ENCODE measurements around the gene ADAMTS14.

ADAMTS14 gene

DNA sequence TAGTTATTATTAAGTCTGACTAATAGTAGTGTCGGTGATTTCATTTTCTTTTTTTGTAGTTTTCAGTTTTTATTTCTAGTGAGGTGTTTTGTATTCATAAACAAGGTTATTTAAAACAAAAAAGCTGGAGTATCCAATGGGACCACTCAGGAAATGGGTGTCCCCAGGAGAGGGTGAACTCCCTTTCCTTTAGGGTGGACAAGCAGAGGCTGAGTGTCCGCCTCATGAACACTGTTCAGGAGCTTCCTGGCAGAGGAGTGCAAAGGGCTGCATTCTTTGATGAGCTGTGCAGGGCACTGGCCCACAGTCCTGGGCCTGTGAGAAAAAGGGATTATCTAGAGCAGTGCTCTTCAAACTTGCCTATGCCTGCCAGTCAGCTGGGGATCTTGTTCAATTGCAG is 56.0 kb downstream of the ADAMTS14 start:
- no peak for TF ChIP-seq Cebpa-rat (IDR thresholded peaks at IDR 0.05)
- Histone ChIP-seq H4K20me1 (no peaks in the 10 kb centered on the region), H3K4me1 (no peaks in the 10 kb centered on the region), H3K27me3 (no peaks in the 10 kb centered on the region), H3K4me3 (no peak overlapping the region), H3K27ac (no peak overlapping the region), H3K36me3 (no peaks in the 10 kb centered on the region), H3K9ac (no peak overlapping the region), H3K4me2 (no peak overlapping the region), H3K9me3 (no peaks in the 10 kb centered on the region)

DNA sequence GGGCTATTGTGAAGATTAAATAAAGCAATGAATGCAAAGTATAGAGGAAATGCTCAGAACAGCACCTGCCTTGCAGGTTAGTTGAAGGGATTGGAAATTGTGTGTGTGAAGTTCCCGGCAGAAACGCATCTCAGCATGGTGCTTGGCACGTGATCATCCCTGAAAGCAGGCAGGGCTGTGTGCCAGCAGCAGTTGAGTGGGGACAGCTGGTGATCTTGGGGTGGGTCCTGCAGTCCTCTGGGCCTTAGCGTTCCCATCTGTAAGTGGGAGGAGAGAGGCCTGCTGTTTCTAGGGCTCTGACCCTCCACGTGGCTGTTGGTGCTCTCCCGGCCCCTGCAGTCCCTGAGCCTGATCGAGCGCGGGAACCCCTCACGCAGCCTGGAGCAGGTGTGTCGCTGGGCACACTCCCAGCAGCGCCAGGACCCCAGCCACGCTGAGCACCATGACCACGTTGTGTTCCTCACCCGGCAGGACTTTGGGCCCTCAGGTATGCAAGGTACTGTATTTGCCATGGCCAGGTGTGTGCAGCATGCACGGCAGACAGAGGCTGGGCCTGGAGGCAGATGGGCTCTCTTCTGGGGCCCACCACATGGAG is 57.6 kb downstream of the ADAMTS14 start:
- TF ChIP-seq Cebpa-rat (IDR thresholded peaks at IDR 0.05), result no peak
- Histone ChIP-seq H3K36me3 (no peaks in the 10 kb centered on the region), H3K4me1 (no peaks in the 10 kb centered on the region), H3K4me3 (no peak overlapping the region), H3K9ac (no peak overlapping the region), H3K9me3 (no peaks in the 10 kb centered on the region), H3K27me3 (no peaks in the 10 kb centered on the region), H3K4me2 (no peak overlapping the region), H4K20me1 (no peaks in the 10 kb centered on the region), H3K27ac (no peak overlapping the region)

DNA sequence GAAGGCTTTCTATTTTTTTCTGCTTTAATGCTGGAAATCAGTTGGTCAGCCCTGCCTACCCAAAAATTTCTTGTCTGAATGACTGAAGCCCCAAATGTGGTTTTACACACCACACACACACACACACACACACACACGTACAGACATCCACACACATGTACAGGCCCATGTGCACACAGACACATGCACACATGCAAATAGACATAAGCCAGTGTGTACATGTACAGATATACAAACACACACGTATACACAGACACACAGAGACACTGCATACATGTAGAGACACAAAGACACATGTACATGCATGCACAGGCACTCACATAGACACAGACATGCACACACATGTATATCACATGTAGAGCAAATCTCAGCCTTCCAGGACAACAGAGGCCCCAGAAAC is 58.6 kb downstream of the ADAMTS14 start:
- no peak overlapping the region for H3K4me2 ChIP-seq
- no peak overlapping the region for H3K4me3 ChIP-seq
- H3K9ac ChIP-seq, result no peak overlapping the region
- H3K36me3 ChIP-seq, result no peaks in the 10 kb centered on the region
- no peak overlapping the region for H3K27ac ChIP-seq
- H3K4me1 ChIP-seq, result no peaks in the 10 kb centered on the region
- H4K20me1 ChIP-seq, result no peaks in the 10 kb centered on the region
- no peaks in the 10 kb centered on the region for H3K9me3 ChIP-seq
- no peaks in the 10 kb centered on the region for H3K27me3 ChIP-seq
- no peak for TF ChIP-seq Cebpa-rat (IDR thresholded peaks at IDR 0.05)

DNA sequence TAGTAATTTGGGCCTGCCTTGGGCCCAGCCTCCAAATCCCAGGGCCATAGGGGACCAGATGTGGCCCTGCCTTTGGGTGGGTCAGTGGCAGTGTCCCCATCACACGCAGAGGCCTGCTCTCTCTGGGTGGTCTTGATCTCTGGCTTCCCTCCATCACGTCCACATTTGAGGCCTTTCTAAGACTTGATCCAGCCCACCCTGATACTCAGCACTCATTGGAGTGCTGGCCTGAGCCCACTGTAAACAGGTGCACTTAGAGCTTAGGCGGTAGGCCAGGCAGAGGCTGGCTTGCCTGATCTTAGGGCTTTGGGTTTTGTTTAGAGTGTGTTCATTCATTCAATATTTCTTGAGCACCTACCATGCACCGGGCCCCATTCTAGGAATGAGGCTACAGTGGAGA is 60.3 kb downstream of the ADAMTS14 start:
- Histone ChIP-seq H3K9ac (no peak overlapping the region), H3K4me2 (no peak overlapping the region), H3K36me3 (no peaks in the 10 kb centered on the region), H3K4me1 (no peaks in the 10 kb centered on the region), H4K20me1 (no peaks in the 10 kb centered on the region), H3K9me3 (no peaks in the 10 kb centered on the region), H3K4me3 (no peak overlapping the region), H3K27ac (no peak overlapping the region), H3K27me3 (no peaks in the 10 kb centered on the region)
- TF ChIP-seq Cebpa-rat (IDR thresholded peaks at IDR 0.05), result no peak

DNA sequence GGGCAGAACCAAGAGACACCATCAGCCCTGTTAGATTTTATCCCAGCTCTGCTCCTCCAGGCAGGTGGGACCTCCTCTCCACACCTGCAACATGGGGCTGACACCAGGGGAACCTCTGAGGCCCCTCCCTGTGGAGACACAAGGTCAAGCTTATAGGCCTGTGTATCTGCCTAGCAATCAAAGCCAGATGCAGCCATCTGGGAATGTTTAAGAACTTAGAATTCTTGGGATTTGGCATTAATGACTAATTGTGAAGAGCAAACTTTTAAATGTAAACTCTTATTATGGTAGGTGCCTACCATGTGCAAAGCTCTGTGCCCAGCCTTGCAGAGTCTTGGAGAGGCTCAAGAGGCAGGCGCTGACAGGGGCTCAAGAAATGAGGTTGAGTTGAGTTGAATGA is 60.7 kb downstream of the ADAMTS14 start:
- Histone ChIP-seq H3K4me3 (no peak overlapping the region), H3K9me3 (no peaks in the 10 kb centered on the region), H3K4me2 (no peak overlapping the region), H3K27me3 (no peaks in the 10 kb centered on the region), H3K4me1 (no peaks in the 10 kb centered on the region), H3K36me3 (no peaks in the 10 kb centered on the region), H4K20me1 (no peaks in the 10 kb centered on the region), H3K27ac (no peak overlapping the region), H3K9ac (no peak overlapping the region)
- TF ChIP-seq Cebpa-rat (IDR thresholded peaks at IDR 0.05), result no peak

DNA sequence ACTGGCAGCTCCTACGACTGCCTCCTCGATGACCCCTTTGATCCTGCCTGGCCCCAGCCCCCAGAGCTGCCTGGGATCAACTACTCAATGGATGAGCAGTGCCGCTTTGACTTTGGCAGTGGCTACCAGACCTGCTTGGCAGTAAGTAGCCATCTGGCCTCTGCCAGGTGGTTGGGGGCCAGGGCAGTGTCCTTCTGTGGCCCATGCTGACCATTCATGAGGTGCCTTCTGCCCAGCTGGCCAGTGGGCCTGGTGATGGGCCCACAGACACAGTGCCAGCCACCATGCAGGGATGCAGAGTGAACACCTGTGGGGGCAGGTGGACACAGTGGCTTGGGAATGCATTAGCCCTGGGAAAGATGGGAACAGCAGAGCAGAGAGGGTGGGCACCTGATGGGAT is 62.9 kb downstream of the ADAMTS14 start:
- Histone ChIP-seq H3K36me3 (no peaks in the 10 kb centered on the region), H3K27me3 (no peaks in the 10 kb centered on the region)
- TF ChIP-seq Cebpa-rat (IDR thresholded peaks at IDR 0.05), result no peak

DNA sequence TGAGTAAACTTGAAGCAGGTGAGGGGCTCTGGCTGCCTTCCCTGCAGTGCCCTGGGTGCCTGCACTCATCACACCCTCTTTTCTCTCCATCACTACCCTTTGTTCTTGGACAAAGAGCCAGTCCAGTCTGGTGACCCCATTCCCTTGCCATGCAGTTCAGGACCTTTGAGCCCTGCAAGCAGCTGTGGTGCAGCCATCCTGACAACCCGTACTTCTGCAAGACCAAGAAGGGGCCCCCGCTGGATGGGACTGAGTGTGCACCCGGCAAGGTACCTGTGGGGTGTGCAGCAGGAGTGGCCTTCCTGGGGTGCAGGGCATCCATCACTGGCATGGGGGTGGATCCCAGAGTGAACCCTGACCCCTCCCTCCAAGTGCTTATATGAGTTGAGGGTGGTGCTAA is 64.2 kb downstream of the ADAMTS14 start:
- H3K27me3 ChIP-seq, result no peaks in the 10 kb centered on the region
- H3K4me2 ChIP-seq, result no peak overlapping the region
- H3K27ac ChIP-seq, result no peak overlapping the region
- TF ChIP-seq Cebpa-rat (IDR thresholded peaks at IDR 0.05), result no peak
- no peaks in the 10 kb centered on the region for H3K9me3 ChIP-seq
- H3K36me3 ChIP-seq, result no peaks in the 10 kb centered on the region
- H3K4me3 ChIP-seq, result no peak overlapping the region
- H4K20me1 ChIP-seq, result no peaks in the 10 kb centered on the region
- no peaks in the 10 kb centered on the region for H3K4me1 ChIP-seq
- H3K9ac ChIP-seq, result no peak overlapping the region

More for the DNA sequence above, 62.9 kb downstream of the ADAMTS14 start:
- H3K4me2 ChIP-seq, result no peak overlapping the region
- no peaks in the 10 kb centered on the region for H4K20me1 ChIP-seq
- H3K9ac ChIP-seq, result no peak overlapping the region
- no peak overlapping the region for H3K4me3 ChIP-seq
- H3K4me1 ChIP-seq, result no peaks in the 10 kb centered on the region
- H3K27ac ChIP-seq, result no peak overlapping the region
- H3K9me3 ChIP-seq, result no peaks in the 10 kb centered on the region

DNA sequence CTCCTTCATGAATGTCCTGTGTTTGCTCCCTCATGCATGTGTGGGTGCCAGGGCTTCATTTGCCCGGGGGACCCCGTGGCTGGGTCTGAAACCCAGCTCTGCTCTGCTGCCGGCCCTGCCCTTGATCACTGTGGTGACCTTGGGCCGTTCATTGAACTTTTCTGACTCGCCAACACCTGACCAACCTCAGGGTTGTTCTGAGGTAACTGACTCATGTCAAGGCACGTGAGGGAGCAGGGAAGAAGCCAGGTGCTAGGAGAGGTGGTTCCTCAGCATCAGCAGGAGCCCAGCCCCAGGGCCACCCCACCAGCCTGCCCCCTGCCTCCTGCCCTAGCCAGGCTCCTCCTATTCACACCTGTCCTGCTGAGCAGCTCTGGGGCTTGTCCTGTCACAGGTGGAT is 64.9 kb downstream of the ADAMTS14 start:
- H3K9ac ChIP-seq, result no peak overlapping the region
- H3K4me3 ChIP-seq, result no peak overlapping the region
- H4K20me1 ChIP-seq, result no peaks in the 10 kb centered on the region
- no peak for TF ChIP-seq Cebpa-rat (IDR thresholded peaks at IDR 0.05)
- peaks cover 1% of the 10 kb centered on the region for H3K4me1 ChIP-seq
- H3K27me3 ChIP-seq, result no peaks in the 10 kb centered on the region
- no peak overlapping the region for H3K4me2 ChIP-seq
- H3K36me3 ChIP-seq, result no peaks in the 10 kb centered on the region
- no peaks in the 10 kb centered on the region for H3K9me3 ChIP-seq
- H3K27ac ChIP-seq, result no peak overlapping the region

DNA sequence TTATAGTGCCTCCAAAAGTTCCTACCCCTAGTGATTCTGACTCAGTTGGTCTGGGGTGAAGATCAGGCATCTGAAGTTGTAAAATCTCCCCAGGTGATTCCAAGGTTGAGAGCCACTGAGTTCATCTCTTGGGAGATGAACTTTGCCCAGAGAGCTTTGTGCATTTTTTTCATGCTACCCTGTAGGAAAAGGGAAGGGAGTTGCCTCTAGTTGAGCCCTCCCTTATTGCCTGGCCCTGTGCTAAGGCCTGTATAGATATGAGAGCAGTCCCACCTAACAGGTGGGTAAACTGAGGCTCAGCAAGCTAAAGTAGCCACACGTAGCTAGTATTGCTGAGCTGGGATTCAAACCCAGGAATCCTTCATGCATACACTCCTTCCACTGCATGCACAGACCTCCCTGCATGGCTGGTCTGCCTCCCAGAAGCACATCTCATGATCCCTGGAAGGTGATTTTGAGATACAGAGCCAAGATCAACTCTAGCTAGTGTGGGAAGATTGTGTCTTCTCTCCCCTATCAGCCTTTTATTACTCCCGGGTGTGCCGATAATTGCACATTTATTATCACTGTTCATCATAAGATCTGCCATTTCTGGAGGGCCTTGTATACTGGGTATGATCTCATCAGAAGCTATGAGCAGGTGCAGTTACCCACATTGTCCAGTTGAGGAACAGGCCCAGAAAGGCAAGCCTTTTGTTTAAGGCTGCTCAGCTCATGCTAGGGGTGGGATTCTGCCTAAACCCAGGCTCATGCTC is 65.9 kb downstream of the ADAMTS14 start:
- no peaks in the 10 kb centered on the region for H4K20me1 ChIP-seq
- no peak overlapping the region for H3K9ac ChIP-seq
- H3K4me2 ChIP-seq, result no peak overlapping the region
- H3K4me1 ChIP-seq, result peaks cover 8% of the 10 kb centered on the region
- H3K36me3 ChIP-seq, result no peaks in the 10 kb centered on the region
- no peaks in the 10 kb centered on the region for H3K9me3 ChIP-seq
- no peaks in the 10 kb centered on the region for H3K27me3 ChIP-seq
- no peak overlapping the region for H3K27ac ChIP-seq
- no peak for TF ChIP-seq Cebpa-rat (IDR thresholded peaks at IDR 0.05)
- no peak overlapping the region for H3K4me3 ChIP-seq

DNA sequence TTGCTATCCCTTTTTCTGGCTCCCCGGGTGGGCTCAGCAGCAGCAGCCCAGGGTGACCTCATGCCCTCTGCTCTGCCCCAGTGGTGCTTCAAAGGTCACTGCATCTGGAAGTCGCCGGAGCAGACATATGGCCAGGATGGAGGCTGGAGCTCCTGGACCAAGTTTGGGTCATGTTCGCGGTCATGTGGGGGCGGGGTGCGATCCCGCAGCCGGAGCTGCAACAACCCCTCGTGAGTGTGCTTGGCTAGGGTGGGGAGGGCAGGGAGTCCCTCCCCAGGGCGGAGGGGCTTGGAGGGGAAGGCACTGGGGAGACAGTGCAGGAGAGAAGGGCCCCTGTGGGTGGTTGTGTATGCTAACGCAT is 66.4 kb downstream of the ADAMTS14 start:
- H3K27ac ChIP-seq, result no peak overlapping the region
- no peak overlapping the region for H3K4me2 ChIP-seq
- no peaks in the 10 kb centered on the region for H4K20me1 ChIP-seq
- H3K9ac ChIP-seq, result no peak overlapping the region
- H3K4me3 ChIP-seq, result no peak overlapping the region
- H3K9me3 ChIP-seq, result no peaks in the 10 kb centered on the region
- peaks cover 8% of the 10 kb centered on the region for H3K4me1 ChIP-seq
- H3K27me3 ChIP-seq, result no peaks in the 10 kb centered on the region
- no peak for TF ChIP-seq Cebpa-rat (IDR thresholded peaks at IDR 0.05)
- no peaks in the 10 kb centered on the region for H3K36me3 ChIP-seq
